IgD-negative memory B cell (primary cell): ENCODE results near the gene ITGB2. TPM values are rescaled to one million over a fixed set of nuclear protein-coding genes. Genes with fewer than 3 reads are reported as not detected.

Source experiments
- H3K27ac Mint-ChIP-seq, 3 donors: one replicate each; pipeline ENCODE4 v1.8.0; 2020 to 2022; ENCODE audit warnings: mild to moderate bottlenecking in 3 of 3, mixed read lengths in 3 of 3, moderate library complexity in 1 of 3
- H3K27me3 Mint-ChIP-seq: one replicate; pipeline ENCODE4 v1.8.0; 2021; ENCODE audit warnings: mixed read lengths
- H3K36me3 Mint-ChIP-seq: one replicate; pipeline ENCODE4 v1.8.0; 2020; ENCODE audit warnings: mild to moderate bottlenecking, mixed read lengths
- H3K4me1 Mint-ChIP-seq, 3 donors: one replicate each; pipeline ENCODE4 v1.8.0; 2020 to 2022; ENCODE audit warnings: mixed read lengths in 3 of 3, mild to moderate bottlenecking in 1 of 3
- H3K4me3 Mint-ChIP-seq, 4 donors: one replicate each; pipeline ENCODE4 v1.8.0; 2020 to 2022; ENCODE audit warnings: mild to moderate bottlenecking in 4 of 4, mixed read lengths in 4 of 4, moderate library complexity in 3 of 4
- H3K9me3 Mint-ChIP-seq, 3 donors: one replicate each; pipeline ENCODE4 v1.8.0; 2020 to 2021; ENCODE audit warnings: mixed read lengths in 3 of 3, mild to moderate bottlenecking in 1 of 3
- polyA plus RNA-seq: library from polyadenylated mRNA; unstranded; fragments of 300-500 nt; fragmentation: Illumina TruSeq; gene quantifications from one replicate; pipeline ENCODE4 v1.2.3, GENCODE V29; 2021

Gene ITGB2
- polyA plus RNA-seq, 1 donor from 2014 or later: 294 TPM

- H3K36me3 Mint-ChIP-seq: no peaks in the 10 kb centered on the region
- peaks cover 5% of the 10 kb centered on the region for H3K27me3 Mint-ChIP-seq
- peaks cover 6 to 7% (median 6%) of the 10 kb centered on the region in 3 donors for H3K4me1 Mint-ChIP-seq
- no peak overlapping the region for H3K27ac Mint-ChIP-seq
- H3K4me3 Mint-ChIP-seq: no peak overlapping the region
- H3K9me3 Mint-ChIP-seq: no peaks in the 10 kb centered on the region
These were observed 70.4 kb downstream of the ITGB2 start for GRCh38 chr21:44850208-44850800.

- Mint-ChIP-seq H3K36me3 (no peaks in the 10 kb centered on the region), H3K9me3 (no peaks in the 10 kb centered on the region), H3K4me3 (no peak overlapping the region), H3K4me1 (peaks cover 6 to 7% (median 6%) of the 10 kb centered on the region in 3 donors), H3K27me3 (peaks cover 6% of the 10 kb centered on the region), H3K27ac (no peak overlapping the region)
These were observed 71.0 kb downstream of the ITGB2 start for GRCh38 chr21:44849616-44850130.

- Mint-ChIP-seq H3K4me3 (peak overlapping the region in 1 of 4 donors; percentile 12), H3K27me3 (peaks cover 8% of the 10 kb centered on the region), H3K27ac (peak overlapping the region in 1 of 3 donors; percentile 53), H3K9me3 (no peaks in the 10 kb centered on the region), H3K4me1 (peaks cover 6 to 7% (median 6%) of the 10 kb centered on the region in 3 donors), H3K36me3 (no peaks in the 10 kb centered on the region)
These were observed 71.7 kb downstream of the ITGB2 start for GRCh38 chr21:44848821-44849521.

- Mint-ChIP-seq H3K9me3 (no peaks in the 10 kb centered on the region), H3K27me3 (peaks cover 13% of the 10 kb centered on the region), H3K4me1 (peaks cover 6 to 7% (median 6%) of the 10 kb centered on the region in 3 donors), H3K27ac (no peak overlapping the region), H3K4me3 (no peak overlapping the region), H3K36me3 (no peaks in the 10 kb centered on the region)
These were observed 73.2 kb downstream of the ITGB2 start for GRCh38 chr21:44847261-44848056.

- H3K4me1 Mint-ChIP-seq: peaks cover 6 to 7% (median 6%) of the 10 kb centered on the region in 3 donors
- peak overlapping the region in 1 of 3 donors; percentile 76 for H3K27ac Mint-ChIP-seq
- peaks cover 18% of the 10 kb centered on the region for H3K27me3 Mint-ChIP-seq
- H3K36me3 Mint-ChIP-seq: no peaks in the 10 kb centered on the region
- H3K9me3 Mint-ChIP-seq: no peaks in the 10 kb centered on the region
- H3K4me3 Mint-ChIP-seq: peak overlapping the region; percentile 14 to 80 (median 54)
These were observed 74.0 kb downstream of the ITGB2 start for GRCh38 chr21:44846485-44847260.

- Mint-ChIP-seq H3K9me3 (no peaks in the 10 kb centered on the region), H3K4me3 (peak overlapping the region; percentile 14 to 80 (median 54)), H3K4me1 (peaks cover 6 to 7% (median 6%) of the 10 kb centered on the region in 3 donors), H3K27ac (peak overlapping the region in 1 of 3 donors; percentile 76), H3K27me3 (peaks cover 18% of the 10 kb centered on the region), H3K36me3 (no peaks in the 10 kb centered on the region)
These were observed 74.5 kb downstream of the ITGB2 start for GRCh38 chr21:44846224-44846484.

- no peaks in the 10 kb centered on the region for H3K9me3 Mint-ChIP-seq
- H3K27ac Mint-ChIP-seq: no peak overlapping the region
- peaks cover 18% of the 10 kb centered on the region for H3K27me3 Mint-ChIP-seq
- peaks cover 6 to 7% (median 6%) of the 10 kb centered on the region in 3 donors for H3K4me1 Mint-ChIP-seq
- H3K4me3 Mint-ChIP-seq: peak overlapping the region; percentile 14 to 80 (median 54)
- H3K36me3 Mint-ChIP-seq: no peaks in the 10 kb centered on the region
These were observed 75.1 kb downstream of the ITGB2 start for GRCh38 chr21:44845418-44846223.

- Mint-ChIP-seq H3K27ac (no peak overlapping the region), H3K4me3 (no peak overlapping the region), H3K27me3 (peaks cover 18% of the 10 kb centered on the region), H3K4me1 (peaks cover 6 to 7% (median 6%) of the 10 kb centered on the region in 3 donors), H3K36me3 (no peaks in the 10 kb centered on the region), H3K9me3 (no peaks in the 10 kb centered on the region)
These were observed 76.4 kb downstream of the ITGB2 start for GRCh38 chr21:44844256-44844655.

GRCh38 chr21:44842721-44843445 is 77.8 kb downstream of the ITGB2 start:
- Mint-ChIP-seq H3K36me3 (no peaks in the 10 kb centered on the region), H3K4me1 (peaks cover 6 to 7% (median 6%) of the 10 kb centered on the region in 3 donors), H3K4me3 (no peak overlapping the region), H3K9me3 (no peaks in the 10 kb centered on the region), H3K27ac (no peak overlapping the region), H3K27me3 (peaks cover 18% of the 10 kb centered on the region)

GRCh38 chr21:44842087-44842486 is 78.6 kb downstream of the ITGB2 start:
- peak overlapping the region in 1 of 4 donors; percentile 23 for H3K4me3 Mint-ChIP-seq
- H3K27ac Mint-ChIP-seq: no peak overlapping the region
- H3K4me1 Mint-ChIP-seq: peaks cover 6 to 7% (median 6%) of the 10 kb centered on the region in 3 donors
- H3K9me3 Mint-ChIP-seq: no peaks in the 10 kb centered on the region
- H3K27me3 Mint-ChIP-seq: peaks cover 18% of the 10 kb centered on the region
- H3K36me3 Mint-ChIP-seq: no peaks in the 10 kb centered on the region

- Mint-ChIP-seq H3K4me1 (no peaks in the 10 kb centered on the region), H3K4me3 (no peak overlapping the region), H3K27ac (no peak overlapping the region), H3K36me3 (no peaks in the 10 kb centered on the region), H3K9me3 (no peaks in the 10 kb centered on the region), H3K27me3 (peaks cover 14% of the 10 kb centered on the region)
These were observed 79.9 kb downstream of the ITGB2 start for GRCh38 chr21:44840771-44841170.

GRCh38 chr21:44838951-44839350 is 81.7 kb downstream of the ITGB2 start:
- Mint-ChIP-seq H3K27me3 (peaks cover 12% of the 10 kb centered on the region), H3K36me3 (no peaks in the 10 kb centered on the region), H3K9me3 (no peaks in the 10 kb centered on the region), H3K4me3 (no peak overlapping the region), H3K4me1 (no peaks in the 10 kb centered on the region), H3K27ac (no peak overlapping the region)

GRCh38 chr21:44838039-44838895 is 82.4 kb downstream of the ITGB2 start:
- peaks cover 12% of the 10 kb centered on the region for H3K27me3 Mint-ChIP-seq
- no peak overlapping the region for H3K27ac Mint-ChIP-seq
- no peaks in the 10 kb centered on the region for H3K36me3 Mint-ChIP-seq
- no peaks in the 10 kb centered on the region for H3K9me3 Mint-ChIP-seq
- H3K4me1 Mint-ChIP-seq: no peaks in the 10 kb centered on the region
- no peak overlapping the region for H3K4me3 Mint-ChIP-seq
